Vagina (tissue), 2 donors: ENCODE data around the gene CATSPERE.

Experiments used
- POLR2A ChIP-seq, 2 donors: fragments of 450-650 bp; IDR thresholded peaks; one replicate each; pipeline ENCODE4 v1.6.1; 2017; ENCODE audit warnings: antibody characterized with exemption in 2 of 2, mild to moderate bottlenecking in 2 of 2, moderate library complexity in 2 of 2
- TF ChIP-seq, protein P1 (sequence below), 3 experiments: fragments of 450-650 bp in 2 of 3; fragments of 200-600 bp in 1 of 3; sonication (generic) in 1 of 3; IDR thresholded peaks; one replicate each; pipeline ENCODE4 v1.5.1; 2017 to 2019; ENCODE audit warnings: antibody characterized with exemption in 3 of 3, mild to moderate bottlenecking in 2 of 3, moderate library complexity in 2 of 3

DNA sequence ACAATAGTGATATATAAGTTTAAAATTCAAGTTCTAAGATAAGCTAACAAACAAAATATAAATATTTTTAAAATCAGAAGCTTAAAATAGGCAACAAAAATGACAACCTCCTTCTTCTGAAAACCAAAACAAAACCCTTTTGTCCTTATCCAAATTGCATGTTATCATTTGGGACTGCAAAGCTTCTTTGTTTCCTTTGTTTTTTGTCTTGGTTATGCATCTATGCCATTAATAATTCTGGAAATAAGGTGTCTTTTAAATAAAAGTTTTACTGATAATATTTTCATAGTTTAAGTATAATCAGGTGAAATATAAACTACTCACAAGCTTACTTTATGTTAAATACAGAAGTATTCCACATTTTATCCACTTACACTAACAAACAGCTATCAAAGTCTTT is 29.9 kb upstream of the CATSPERE start:
- TF ChIP-seq, protein P1, sequence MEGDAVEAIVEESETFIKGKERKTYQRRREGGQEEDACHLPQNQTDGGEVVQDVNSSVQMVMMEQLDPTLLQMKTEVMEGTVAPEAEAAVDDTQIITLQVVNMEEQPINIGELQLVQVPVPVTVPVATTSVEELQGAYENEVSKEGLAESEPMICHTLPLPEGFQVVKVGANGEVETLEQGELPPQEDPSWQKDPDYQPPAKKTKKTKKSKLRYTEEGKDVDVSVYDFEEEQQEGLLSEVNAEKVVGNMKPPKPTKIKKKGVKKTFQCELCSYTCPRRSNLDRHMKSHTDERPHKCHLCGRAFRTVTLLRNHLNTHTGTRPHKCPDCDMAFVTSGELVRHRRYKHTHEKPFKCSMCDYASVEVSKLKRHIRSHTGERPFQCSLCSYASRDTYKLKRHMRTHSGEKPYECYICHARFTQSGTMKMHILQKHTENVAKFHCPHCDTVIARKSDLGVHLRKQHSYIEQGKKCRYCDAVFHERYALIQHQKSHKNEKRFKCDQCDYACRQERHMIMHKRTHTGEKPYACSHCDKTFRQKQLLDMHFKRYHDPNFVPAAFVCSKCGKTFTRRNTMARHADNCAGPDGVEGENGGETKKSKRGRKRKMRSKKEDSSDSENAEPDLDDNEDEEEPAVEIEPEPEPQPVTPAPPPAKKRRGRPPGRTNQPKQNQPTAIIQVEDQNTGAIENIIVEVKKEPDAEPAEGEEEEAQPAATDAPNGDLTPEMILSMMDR (IDR thresholded peaks at IDR 0.05) = no peak
- no peak for TF ChIP-seq POLR2A (IDR thresholded peaks at IDR 0.05)
